AG09309 (cell line): ENCODE data around the gene RIN3.

Source experiments
- DNase-seq: peaks from one replicate; pipeline ENCODE4 v3.0.0-alpha.2; 2010; ENCODE audit warnings: low read depth
- H3K4me3 ChIP-seq: 2 replicates; pipeline ENCODE4 v1.5.1; 2011; ENCODE audit warnings: mild to moderate bottlenecking, low read depth, low read length, moderate library complexity; ENCODE audit not compliant: control insufficient read depth
- CTCF ChIP-seq: IDR thresholded peaks from 2 replicates; pipeline ENCODE4 v1.5.1; 2011; ENCODE audit warnings: mild to moderate bottlenecking, low read depth, low read length, inconsistent platforms; ENCODE audit not compliant: insufficient read depth, control insufficient read depth; ENCODE audit errors: missing control alignments

Gene RIN3

GRCh38 chr14:92560106-92560865 lies 46.7 kb downstream of the RIN3 start:
- H3K4me3 ChIP-seq, result no peak overlapping the region
- TF ChIP-seq CTCF, result no peak
- DNase-seq, result no peak

GRCh38 chr14:92561906-92562479 lies 48.4 kb downstream of the RIN3 start:
- no peak for DNase-seq
- no peak for TF ChIP-seq CTCF
- H3K4me3 ChIP-seq, result no peak overlapping the region

GRCh38 chr14:92563359-92563758 lies 49.8 kb downstream of the RIN3 start:
- DNase-seq, result no peak
- no peak overlapping the region for H3K4me3 ChIP-seq

GRCh38 chr14:92563765-92564285 lies 50.2 kb downstream of the RIN3 start:
- no peak for TF ChIP-seq CTCF
- H3K4me3 ChIP-seq, result no peak overlapping the region
- DNase-seq, result no peak

More at GRCh38 chr14:92563359-92563758, 49.8 kb downstream of the RIN3 start:
- TF ChIP-seq CTCF, result no peak

GRCh38 chr14:92564344-92565039 lies 50.9 kb downstream of the RIN3 start:
- DNase-seq, result no peak
- TF ChIP-seq CTCF, result no peak

GRCh38 chr14:92565040-92565717 lies 51.6 kb downstream of the RIN3 start:
- no peak overlapping the region for H3K4me3 ChIP-seq
- DNase-seq, result no peak
- no peak for TF ChIP-seq CTCF

More at GRCh38 chr14:92564344-92565039, 50.9 kb downstream of the RIN3 start:
- no peak overlapping the region for H3K4me3 ChIP-seq
